ENCODE results near the gene RASAL1. TPM values are rescaled to one million over a fixed set of nuclear protein-coding genes. Genes with fewer than 3 reads are reported as not detected.

RASAL1 gene
- total RNA-seq, 1 experiment from 2014 or later, result 0.32 TPM

DNA sequence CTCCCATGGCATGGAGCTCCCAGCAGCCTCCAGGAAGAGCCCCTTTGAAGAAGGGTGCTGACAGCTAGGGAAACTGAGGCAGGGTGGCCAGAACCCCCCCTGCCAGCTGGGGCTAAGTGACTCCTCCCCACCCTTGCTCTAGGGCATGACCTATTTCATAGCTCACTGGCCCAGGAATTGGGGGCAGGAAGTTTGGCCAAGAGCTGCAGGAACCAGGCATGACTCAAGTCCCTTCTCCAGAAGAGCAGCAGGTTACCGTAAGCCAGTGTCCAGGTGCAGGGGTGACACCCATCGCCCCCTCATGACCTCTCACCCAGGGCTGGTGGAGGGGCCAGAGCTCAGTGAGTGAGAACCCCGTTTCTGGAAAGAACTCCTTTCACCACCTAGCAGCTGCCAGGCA lies 1.9 kb downstream of the RASAL1 start:
- Histone ChIP-seq H3K36me3 (ENCODE audit: insufficient read depth, low read length, poor library complexity, severe bottlenecking) (no peaks in the 10 kb centered on the region), H3K9me3 (ENCODE audit: low read depth, low read length, poor library complexity, severe bottlenecking) (no peaks in the 10 kb centered on the region), H3K27ac (ENCODE audit: low read depth, low read length, poor library complexity, severe bottlenecking) (no peak overlapping the region), H3K4me3 (ENCODE audit: low read depth, low read length, poor library complexity, severe bottlenecking) (no peak overlapping the region), H3K27me3 (replicated peaks; ENCODE audit: insufficient read depth, low read depth, low read length, poor library complexity) (no peaks in the 10 kb centered on the region), H3K4me1 (ENCODE audit: insufficient read depth, low read length, poor library complexity, severe bottlenecking) (peaks cover 6% of the 10 kb centered on the region)
- ChIA-PET POLR2A (ENCODE audit: low non-redundant PET) (no interaction called here), CTCF (interaction anchor here (0.5 kb wide), 1 partner anchor 1189 kb away, joined by 6 read pairs; no protein-coding TSS in a partner anchor)
- BruUV-seq (replicated peaks), result no TSS peak
- TF ChIP-seq EZH2 (IDR thresholded peaks at IDR 0.05; ENCODE audit: borderline replicate concordance, low read depth, low read length, poor library complexity, severe bottlenecking), result no peak
- TF ChIP-seq, protein P1, sequence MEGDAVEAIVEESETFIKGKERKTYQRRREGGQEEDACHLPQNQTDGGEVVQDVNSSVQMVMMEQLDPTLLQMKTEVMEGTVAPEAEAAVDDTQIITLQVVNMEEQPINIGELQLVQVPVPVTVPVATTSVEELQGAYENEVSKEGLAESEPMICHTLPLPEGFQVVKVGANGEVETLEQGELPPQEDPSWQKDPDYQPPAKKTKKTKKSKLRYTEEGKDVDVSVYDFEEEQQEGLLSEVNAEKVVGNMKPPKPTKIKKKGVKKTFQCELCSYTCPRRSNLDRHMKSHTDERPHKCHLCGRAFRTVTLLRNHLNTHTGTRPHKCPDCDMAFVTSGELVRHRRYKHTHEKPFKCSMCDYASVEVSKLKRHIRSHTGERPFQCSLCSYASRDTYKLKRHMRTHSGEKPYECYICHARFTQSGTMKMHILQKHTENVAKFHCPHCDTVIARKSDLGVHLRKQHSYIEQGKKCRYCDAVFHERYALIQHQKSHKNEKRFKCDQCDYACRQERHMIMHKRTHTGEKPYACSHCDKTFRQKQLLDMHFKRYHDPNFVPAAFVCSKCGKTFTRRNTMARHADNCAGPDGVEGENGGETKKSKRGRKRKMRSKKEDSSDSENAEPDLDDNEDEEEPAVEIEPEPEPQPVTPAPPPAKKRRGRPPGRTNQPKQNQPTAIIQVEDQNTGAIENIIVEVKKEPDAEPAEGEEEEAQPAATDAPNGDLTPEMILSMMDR (conservative IDR thresholded peaks at IDR 0.05; ENCODE audit: low read depth, low read length), result no peak
- no peak for DNase-seq (ENCODE audit: low spot score)
- intact Hi-C loops (cut with micrococcal nuclease; ENCODE audit: unreplicated experiment), result no loop called here

DNA sequence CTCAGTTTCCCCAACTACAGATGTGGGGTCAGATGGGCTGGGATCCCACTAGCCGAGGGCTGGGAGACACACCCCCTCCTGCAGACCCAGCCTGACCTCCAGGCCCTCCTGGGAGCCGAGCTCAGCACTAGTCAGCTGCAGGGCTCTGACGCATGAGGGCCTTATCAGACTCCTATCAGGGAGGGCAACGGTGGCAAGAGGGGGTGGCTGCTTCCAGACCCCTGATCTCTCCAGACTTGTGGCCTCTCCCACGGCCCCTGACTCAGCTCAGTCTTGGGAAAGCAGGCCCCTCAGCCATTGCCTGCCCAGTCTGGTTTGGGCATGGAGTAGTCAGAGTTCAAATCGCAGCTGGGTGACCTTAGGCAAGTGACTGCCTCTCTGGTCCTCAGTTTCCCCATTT lies 2.5 kb downstream of the RASAL1 start:
- H3K4me3 ChIP-seq (ENCODE audit: low read depth, low read length, poor library complexity, severe bottlenecking), result no peak overlapping the region
- BruUV-seq (replicated peaks), result no TSS peak
- TF ChIP-seq EZH2 (IDR thresholded peaks at IDR 0.05; ENCODE audit: borderline replicate concordance, low read depth, low read length, poor library complexity, severe bottlenecking), result no peak
- TF ChIP-seq, protein P1 (conservative IDR thresholded peaks at IDR 0.05; ENCODE audit: low read depth, low read length), result no peak
- ChIA-PET POLR2A (ENCODE audit: low non-redundant PET) (no interaction called here), CTCF (no interaction called here)
- no peaks in the 10 kb centered on the region for H3K27me3 ChIP-seq (replicated peaks; ENCODE audit: insufficient read depth, low read depth, low read length, poor library complexity)
- intact Hi-C loops (cut with micrococcal nuclease; ENCODE audit: unreplicated experiment), result no loop called here
- H3K27ac ChIP-seq (ENCODE audit: low read depth, low read length, poor library complexity, severe bottlenecking), result no peak overlapping the region
- peaks cover 6% of the 10 kb centered on the region for H3K4me1 ChIP-seq (ENCODE audit: insufficient read depth, low read length, poor library complexity, severe bottlenecking)
- H3K36me3 ChIP-seq (ENCODE audit: insufficient read depth, low read length, poor library complexity, severe bottlenecking), result no peaks in the 10 kb centered on the region
- H3K9me3 ChIP-seq (ENCODE audit: low read depth, low read length, poor library complexity, severe bottlenecking), result no peaks in the 10 kb centered on the region
- DNase-seq (ENCODE audit: low spot score), result no peak

DNA sequence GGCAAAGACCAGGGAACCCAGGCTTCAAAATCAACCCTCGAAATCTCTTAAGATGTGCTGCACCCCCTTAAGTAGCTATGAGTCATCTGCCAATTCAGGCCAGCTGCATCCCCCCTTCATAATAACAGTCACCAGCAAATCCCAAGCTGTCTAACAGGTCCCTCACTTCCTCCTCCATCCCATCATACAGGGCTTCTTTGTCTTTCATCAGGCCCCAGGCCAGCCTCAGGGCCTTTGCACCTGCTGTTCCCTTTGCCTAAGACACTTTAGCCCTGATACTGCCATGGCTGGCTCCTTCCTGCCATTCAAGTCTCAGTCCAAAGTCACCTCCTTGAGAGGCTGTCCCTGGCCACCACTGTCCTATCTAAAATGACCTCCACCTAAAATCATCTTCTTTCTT lies 4.0 kb downstream of the RASAL1 start:
- peaks cover 6% of the 10 kb centered on the region for H3K4me1 ChIP-seq (ENCODE audit: insufficient read depth, low read length, poor library complexity, severe bottlenecking)
- H3K27ac ChIP-seq (ENCODE audit: low read depth, low read length, poor library complexity, severe bottlenecking), result no peak overlapping the region
- H3K36me3 ChIP-seq (ENCODE audit: insufficient read depth, low read length, poor library complexity, severe bottlenecking), result no peaks in the 10 kb centered on the region
- BruUV-seq (replicated peaks), result no TSS peak
- H3K27me3 ChIP-seq (replicated peaks; ENCODE audit: insufficient read depth, low read depth, low read length, poor library complexity), result no peaks in the 10 kb centered on the region
- no peak overlapping the region for H3K4me3 ChIP-seq (ENCODE audit: low read depth, low read length, poor library complexity, severe bottlenecking)
- TF ChIP-seq, protein P1 (conservative IDR thresholded peaks at IDR 0.05; ENCODE audit: low read depth, low read length), result no peak
- TF ChIP-seq EZH2 (IDR thresholded peaks at IDR 0.05; ENCODE audit: borderline replicate concordance, low read depth, low read length, poor library complexity, severe bottlenecking), result no peak
- POLR2A ChIA-PET (ENCODE audit: low non-redundant PET), result no interaction called here
- DNase-seq (ENCODE audit: low spot score), result no peak
- no peaks in the 10 kb centered on the region for H3K9me3 ChIP-seq (ENCODE audit: low read depth, low read length, poor library complexity, severe bottlenecking)
- intact Hi-C loops (cut with micrococcal nuclease; ENCODE audit: unreplicated experiment), result no loop called here
- CTCF ChIA-PET, result interaction anchor here (0.6 kb wide), 1 partner anchor 90 kb away, joined by 4 read pairs; the partner anchor contains the start of gene TPCN1

Measured in A673 (cell line).